Neural progenitor cell (in vitro differentiated cells): ENCODE results near the gene HFE.
A peak's percentile ranks its signal among the peaks of the same experiment; 100 is the strongest.

ENCODE experiments used
- EZH2phosphoT487 ChIP-seq: fragments of 200-600 bp; sonication (generic); IDR thresholded peaks from 2 replicates; pipeline ENCODE4 v1.6.1; 2017; ENCODE audit warnings: antibody characterized with exemption
- TF ChIP-seq, protein P1 (sequence below): fragments of 200-600 bp; sonication (generic); IDR thresholded peaks from 2 replicates; pipeline ENCODE4 v1.5.1; 2017; ENCODE audit warnings: antibody characterized with exemption, mild to moderate bottlenecking

DNA sequence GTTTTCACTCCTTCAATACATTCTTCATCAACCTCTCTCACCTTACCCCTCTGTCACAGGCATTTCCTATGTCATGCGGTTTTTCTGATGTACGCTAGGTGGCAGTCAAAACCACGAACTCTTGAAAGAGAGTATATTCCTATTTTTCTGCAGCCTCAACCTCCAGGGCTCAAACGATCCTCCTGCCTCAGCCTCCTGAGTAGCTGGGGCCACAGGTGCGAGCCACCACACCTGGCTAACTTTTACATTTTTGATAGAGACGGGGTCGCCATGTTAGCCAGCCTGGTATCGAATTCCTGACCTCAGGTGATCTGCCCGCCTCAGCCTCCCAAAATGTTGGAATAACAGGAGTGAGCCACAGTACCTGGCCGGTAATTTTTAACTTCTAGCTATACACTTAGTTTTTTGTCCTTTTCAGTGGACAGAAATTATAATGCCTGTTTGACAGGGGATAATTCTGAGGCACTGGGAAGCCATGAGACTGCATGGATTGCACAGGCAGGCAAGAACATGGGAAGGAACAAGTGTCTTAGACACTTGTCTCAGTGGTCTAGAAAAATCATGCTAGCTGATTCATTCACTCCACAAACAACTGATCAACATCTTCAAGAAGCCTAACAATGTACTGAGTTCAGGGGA is 22.5 kb upstream of the HFE start:
- TF ChIP-seq, protein P1, sequence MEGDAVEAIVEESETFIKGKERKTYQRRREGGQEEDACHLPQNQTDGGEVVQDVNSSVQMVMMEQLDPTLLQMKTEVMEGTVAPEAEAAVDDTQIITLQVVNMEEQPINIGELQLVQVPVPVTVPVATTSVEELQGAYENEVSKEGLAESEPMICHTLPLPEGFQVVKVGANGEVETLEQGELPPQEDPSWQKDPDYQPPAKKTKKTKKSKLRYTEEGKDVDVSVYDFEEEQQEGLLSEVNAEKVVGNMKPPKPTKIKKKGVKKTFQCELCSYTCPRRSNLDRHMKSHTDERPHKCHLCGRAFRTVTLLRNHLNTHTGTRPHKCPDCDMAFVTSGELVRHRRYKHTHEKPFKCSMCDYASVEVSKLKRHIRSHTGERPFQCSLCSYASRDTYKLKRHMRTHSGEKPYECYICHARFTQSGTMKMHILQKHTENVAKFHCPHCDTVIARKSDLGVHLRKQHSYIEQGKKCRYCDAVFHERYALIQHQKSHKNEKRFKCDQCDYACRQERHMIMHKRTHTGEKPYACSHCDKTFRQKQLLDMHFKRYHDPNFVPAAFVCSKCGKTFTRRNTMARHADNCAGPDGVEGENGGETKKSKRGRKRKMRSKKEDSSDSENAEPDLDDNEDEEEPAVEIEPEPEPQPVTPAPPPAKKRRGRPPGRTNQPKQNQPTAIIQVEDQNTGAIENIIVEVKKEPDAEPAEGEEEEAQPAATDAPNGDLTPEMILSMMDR: peak; percentile 80
- no peak for TF ChIP-seq EZH2phosphoT487
